HG02571 (cell line): ENCODE data around the gene CERCAM.
"Not testable (repeated sequence)": the region's sequence is repeated elsewhere in the genome, so short reads cannot be mapped to it uniquely, and the experiment has no call there.

ENCODE experiments used
- ATAC-seq: cut with Tn5 transposase; IDR thresholded peaks from one replicate; pipeline ENCODE4 v1.9.1; 2021; ENCODE audit warnings: mild to moderate bottlenecking, moderate library complexity; ENCODE audit not compliant: unreplicated experiment

CERCAM gene

GRCh38 chr9:128392302-128393144, 28.1 kb upstream of the CERCAM start:
- ATAC-seq = no peak

GRCh38 chr9:128393145-128393775, 27.4 kb upstream of the CERCAM start:
- ATAC-seq = no peak

DNA sequence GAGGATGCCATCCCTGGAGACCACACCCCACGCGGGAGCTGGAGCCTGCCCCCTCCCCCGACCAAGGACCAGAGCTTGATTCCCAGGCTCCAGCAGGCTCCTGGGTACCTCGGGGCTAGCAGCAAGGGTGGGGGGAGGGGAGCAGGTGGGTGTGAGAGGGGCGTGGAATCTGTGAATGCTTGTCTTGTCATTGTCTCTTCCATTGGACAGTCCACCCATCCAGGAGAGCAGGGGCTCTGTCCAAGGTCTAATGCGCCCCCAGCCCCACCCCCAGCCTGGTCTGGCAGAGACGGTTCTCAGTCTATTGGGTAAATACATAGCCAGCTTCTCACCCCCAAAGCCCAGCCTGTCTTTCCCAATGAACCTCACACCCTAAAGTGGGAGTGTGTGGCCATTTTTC, 26.7 kb upstream of the CERCAM start:
- ATAC-seq = no peak

DNA sequence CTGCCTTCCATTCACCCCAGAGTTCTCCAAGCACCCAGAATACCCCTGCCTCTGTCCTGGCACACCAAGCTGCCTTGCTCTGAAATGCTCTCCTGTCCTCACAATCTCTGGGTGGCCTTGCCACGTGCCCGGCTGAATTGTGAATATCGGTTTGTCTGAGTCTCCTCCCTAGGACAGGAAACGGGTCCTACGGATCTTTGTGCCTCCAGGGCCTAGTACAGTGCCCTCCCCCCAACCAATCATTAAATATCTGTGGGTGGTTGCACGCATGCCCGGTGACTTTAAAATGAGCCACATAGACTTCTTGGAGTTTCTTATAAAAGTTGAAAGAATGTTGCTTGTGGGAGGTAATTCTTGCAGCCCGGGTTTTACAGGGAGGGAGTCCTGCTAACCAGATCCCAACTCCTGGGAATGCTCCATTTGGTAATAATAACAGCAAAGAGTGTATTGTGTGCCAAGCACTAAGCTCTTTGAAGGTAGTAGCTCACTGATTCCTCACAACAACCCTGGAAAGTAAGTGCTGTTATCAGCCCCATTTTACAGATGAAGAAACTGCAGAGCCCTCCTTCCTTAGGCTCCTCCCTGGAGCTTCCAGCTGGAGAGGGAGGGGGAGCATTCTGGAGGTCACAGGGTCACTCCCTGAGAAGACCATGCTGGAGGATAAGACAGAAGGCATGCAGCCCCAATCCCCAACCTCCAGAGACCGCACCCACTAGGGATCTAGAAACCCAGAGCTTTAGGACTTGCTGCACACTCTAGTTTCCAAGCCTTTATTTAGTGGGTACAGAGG, 26.1 kb upstream of the CERCAM start:
- no peak for ATAC-seq

GRCh38 chr9:128396970-128397613, 23.6 kb upstream of the CERCAM start:
- no peak for ATAC-seq

DNA sequence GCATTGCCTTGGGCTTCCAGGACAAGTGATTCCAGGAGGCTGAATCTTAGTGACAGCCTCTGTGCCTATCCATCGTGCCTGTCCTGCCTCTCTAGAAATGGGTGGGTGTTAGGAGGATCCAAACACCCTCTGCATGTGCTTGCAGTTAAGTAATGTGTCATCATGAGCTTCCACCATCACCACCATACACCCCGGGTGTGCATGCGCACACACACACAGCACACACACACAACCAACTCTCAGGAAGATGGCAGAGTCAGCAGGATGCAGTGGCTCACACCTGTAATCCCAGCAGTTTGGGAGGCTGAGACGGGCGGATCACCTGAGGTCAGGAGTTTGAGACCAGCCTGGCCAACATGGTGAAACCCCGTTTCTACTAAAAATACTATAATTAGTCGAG, 22.8 kb upstream of the CERCAM start:
- no peak for ATAC-seq

DNA sequence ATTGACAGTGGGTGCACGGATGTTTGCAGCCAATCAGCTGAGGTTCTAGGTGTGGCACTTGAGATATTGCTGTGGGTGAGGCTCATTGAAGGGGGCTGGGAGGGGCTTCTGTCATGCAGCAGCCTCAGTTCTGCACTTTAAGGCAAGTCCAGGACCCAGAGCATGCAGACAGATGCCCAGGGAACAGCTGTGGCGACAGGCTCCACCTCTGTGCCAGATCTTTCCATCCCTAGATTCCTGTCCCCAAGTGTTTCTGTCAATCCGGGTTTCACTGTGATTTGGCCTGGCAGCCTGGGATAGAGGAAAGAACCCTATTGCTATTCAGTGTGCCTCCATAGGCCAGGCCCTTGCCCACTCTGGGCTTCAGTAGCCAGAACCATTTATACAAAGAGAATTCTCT, 20.8 kb upstream of the CERCAM start:
- no peak for ATAC-seq

GRCh38 chr9:128404560-128404959, 16.1 kb upstream of the CERCAM start:
- no peak for ATAC-seq

DNA sequence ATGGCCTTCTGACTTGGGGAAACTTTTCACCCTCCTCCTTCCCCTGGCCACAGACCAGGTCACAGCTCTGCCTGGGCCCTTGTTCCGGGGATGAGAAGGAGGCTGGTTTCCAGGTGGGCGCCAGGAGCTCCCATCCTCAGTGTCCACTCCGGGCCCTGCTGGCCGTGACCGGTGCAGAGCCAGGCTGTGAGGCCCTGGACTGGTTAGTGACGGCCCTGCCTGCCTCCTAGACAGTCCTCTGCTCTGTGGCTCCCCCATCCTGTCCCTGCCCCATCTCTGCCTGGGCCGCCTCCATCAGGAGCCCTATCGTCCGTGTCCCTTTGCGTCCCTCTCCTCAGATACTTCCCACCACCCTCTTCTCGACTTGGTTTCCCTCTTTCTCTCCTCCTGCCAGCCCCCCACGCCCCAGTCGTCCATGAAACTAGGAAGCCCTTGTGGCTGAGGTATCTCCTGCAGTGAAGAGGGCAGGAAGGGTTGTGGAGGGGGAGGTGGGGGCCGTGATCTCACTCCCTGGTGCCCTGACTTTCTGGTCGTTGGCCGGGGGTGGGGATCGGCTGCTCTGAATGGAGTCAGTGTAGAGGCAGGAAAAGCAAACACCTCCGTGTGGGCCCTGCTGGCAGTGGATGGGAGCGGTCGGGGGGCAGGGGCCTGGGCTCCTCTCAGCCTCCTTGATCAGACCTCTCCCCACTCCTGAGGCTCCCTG, 15.4 kb upstream of the CERCAM start:
- ATAC-seq = no peak

- no peak for ATAC-seq
Measured at GRCh38 chr9:128405780-128406171, 14.9 kb upstream of the CERCAM start.

DNA sequence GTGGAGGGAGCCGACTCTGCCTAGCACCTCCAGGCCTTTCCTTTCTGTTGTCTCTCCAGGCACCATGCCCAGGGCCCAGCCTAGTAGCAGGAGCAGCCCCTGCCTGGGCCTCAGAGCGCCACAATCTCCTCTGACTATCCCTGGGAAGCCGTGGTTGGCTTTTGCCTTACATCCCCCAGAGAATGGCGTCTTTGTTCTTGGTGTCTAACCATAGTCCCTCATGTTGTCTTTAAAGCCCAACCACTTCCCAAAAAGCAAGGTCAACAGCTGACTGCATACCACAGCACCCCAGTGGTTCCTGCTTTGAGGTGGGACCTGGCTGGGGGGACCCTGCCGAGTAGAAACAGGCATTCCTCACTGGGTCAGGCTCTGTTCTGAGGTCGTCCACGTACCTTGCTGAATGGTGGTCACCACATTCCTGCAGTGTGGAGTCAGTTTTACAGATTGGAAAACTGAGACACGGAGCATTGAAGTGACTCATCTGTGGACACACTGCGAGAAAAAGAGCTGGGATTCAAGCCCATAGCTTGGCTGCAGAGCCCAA, 13.7 kb upstream of the CERCAM start:
- no peak for ATAC-seq

DNA sequence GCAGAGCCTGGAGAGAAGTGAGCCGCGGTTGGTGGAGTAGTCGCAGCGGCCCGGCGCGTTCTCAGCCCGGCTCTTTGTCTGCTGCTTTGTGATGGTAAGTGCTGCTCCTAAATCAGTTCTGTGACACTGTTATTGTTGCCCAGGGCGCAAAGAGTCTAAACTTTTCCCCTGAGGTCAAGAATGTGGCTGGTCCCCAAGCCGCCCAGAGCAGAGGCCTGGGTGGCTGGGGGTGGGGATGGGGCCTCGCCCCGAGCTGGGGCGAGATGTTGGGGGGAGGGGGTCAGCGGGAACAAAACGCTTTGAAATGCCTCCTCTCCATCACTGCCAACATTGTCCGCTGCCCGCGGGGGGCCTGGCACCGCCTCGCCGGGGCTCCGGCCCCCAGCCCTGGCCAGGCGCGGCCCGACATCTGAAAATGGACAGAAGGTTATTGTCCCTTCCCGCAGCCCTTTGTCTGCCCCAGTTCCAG, 11.7 kb upstream of the CERCAM start:
- ATAC-seq = no peak

DNA sequence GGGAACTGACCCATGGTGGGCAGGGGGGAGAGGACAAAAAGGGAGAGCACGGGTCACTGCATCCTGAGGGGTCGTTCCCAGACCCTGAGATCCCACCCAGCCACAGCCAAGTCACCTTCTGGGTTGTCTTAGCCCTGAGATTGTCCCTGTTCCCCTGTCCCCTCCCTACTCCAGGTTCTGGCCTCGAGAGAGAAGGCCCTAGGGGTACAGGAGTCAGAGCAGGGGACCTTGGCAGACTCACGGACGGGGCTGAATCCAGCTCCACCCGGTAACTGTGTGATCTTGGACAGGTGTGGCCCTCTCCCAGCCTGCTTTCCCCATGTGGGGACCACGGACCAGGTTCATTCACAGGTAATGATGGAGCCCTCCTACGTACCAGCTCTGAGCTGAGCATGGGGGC, 11.2 kb upstream of the CERCAM start:
- no peak for ATAC-seq

- no peak for ATAC-seq
Measured at GRCh38 chr9:128409978-128410377, 10.7 kb upstream of the CERCAM start.

DNA sequence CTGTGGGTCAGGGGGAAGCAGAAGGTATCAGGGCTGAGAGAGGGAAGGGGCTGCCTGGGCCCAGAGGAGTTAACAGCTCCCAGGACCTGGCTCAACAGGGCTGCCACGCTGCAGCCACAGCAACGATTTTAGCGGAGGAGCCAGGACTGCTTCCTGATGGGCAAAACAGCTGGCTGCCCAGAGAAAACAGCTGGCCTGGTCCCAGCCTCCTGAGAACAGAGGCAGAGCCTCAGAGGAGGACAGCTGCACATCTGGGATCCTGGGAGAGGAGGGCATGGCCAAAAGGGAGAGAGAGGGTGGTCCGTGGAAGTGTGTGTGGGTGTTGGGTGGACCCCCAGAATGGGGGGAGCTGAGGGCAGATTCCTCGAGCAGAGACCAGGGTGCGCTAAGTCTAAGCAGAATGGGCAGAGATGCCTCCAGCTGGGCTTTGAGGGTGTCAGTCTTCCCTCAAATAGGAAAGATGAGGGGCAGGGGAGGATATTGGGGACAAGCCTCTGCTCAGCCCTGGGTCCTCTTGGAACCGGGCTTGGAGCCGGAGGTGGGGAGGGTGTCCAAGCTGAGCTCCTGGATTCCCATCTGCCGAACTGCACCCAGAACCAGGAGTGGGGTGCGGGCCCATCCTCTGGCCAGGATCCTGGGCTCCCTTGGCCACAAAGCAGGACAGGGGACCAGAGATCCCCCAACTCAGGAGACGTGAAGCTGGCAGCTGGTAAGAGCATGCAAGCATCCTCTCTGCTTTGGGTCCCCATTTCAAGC, 9.1 kb upstream of the CERCAM start:
- no peak for ATAC-seq

GRCh38 chr9:128412120-128412790, 8.4 kb upstream of the CERCAM start:
- no peak for ATAC-seq

DNA sequence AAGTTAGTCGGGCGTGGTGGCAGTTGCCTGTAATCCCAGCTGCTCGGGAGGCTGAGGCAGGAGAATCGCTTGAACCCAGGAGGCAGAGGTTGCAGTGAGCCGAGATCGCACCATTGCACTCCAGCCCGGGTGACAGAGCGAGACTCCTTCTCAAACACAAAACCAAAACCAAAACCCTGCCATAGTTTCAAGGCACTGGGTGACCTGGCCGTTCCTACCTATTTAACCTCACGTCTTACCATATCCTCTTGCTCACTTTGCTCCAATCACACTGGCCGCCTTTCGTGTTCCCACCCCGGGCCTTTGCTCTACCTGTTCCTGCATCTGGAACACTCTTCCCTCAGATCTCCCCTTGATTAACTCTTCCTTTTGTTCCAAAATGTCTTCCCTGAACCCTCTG, 6.9 kb upstream of the CERCAM start:
- not testable (repeated sequence) for ATAC-seq

- no peak for ATAC-seq
Measured at GRCh38 chr9:128414461-128414860, 6.2 kb upstream of the CERCAM start.

DNA sequence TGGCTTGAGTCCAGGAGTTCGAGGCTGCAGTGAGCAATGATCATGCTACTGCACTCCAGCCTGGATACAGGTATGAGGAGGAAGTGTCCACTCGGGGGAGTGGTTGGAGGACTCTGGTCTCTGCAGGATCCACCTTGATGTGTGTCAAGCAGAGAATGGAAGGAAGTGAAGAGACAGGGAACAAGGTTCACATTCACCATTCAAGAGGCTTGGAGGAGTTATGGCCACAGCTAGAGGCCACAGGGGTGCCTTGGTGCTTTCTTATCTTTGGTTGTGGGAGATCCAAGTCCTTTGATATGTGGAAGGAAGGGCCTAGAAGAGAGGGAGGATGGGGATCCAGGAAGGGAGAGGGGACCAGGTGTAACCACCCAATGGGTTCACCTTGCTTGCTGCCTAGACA, 5.4 kb upstream of the CERCAM start:
- no peak for ATAC-seq
